K562 (cell line): ENCODE measurements around the gene PRSS12. TPM values are rescaled to one million over a fixed set of nuclear protein-coding genes. Genes with fewer than 3 reads are reported as not detected.

Experiments
- ATAC-seq: fragments of 200-7000 bp; cut with Tn5 transposase; 3 replicates; pipeline ENCODE4 v1.9.1; 2020; ENCODE audit warnings: moderate library complexity
- BruUV-seq: library from RNA; stranded (reverse); fragments of 400-500 nt; replicated peaks from 2 replicates; lab custom pipeline; 2021; lab: Mats Ljungman, UMichigan
- CTCF ChIA-PET: fragments of 300-600 bp; formaldehyde crosslinking; extraction: SDS; loops from one replicate; lab custom pipeline; 2021; ENCODE audit warnings: low intra/inter-chr PET ratio; lab: Yijun Ruan, JAX
- POLR2A ChIA-PET: fragments of 300-600, 350-650 bp; sonication (Branson Sonifier 250); formaldehyde crosslinking; extraction: SDS; loops from one replicate; lab custom pipeline; 2021; ENCODE audit warnings: antibody characterized with exemption, inconsistent platforms; lab: Yijun Ruan, JAX
- DNase-seq, 4 experiments: peaks; one replicate each; pipeline versions ENCODE4 v3.0.0 to v3.0.0-alpha.2; 2011 to 2018; ENCODE audit warnings: low spot score in 3 of 4, mixed read lengths in 3 of 4; ENCODE audit errors: extremely low read depth in 1 of 4
- FAIRE-seq: peaks from 2 replicates; lab custom pipeline; 2011; peaks lifted over from hg19 to GRCh38; lab: Jason Lieb, UNC
- H2AFZ ChIP-seq: 2 replicates; pipeline ENCODE4 v1.6.0; 2011; ENCODE audit warnings: low read depth, low read length, control low read depth, inconsistent platforms
- H3K27ac ChIP-seq: fragments of 200-600 bp; 3 replicates; pipeline ENCODE4 v1.8.0; 2011; ENCODE audit warnings: low read depth, mild to moderate bottlenecking, control low read depth, inconsistent platforms, low read length, moderate library complexity, mixed read lengths; ENCODE audit errors: extremely low read depth
- H3K27me3 ChIP-seq, 2 experiments: fragments of 300-600 bp in 1 of 2; 2 replicates in 1 of 2; 3 replicates in 1 of 2; pipeline versions ENCODE4 v1.6.0 to v1.8.0; 2011; ENCODE audit warnings: inconsistent platforms in 2 of 2, low read length in 2 of 2, mild to moderate bottlenecking in 1 of 2, mixed read lengths in 1 of 2, moderate library complexity in 1 of 2; ENCODE audit not compliant: control insufficient read depth in 2 of 2, insufficient read depth in 2 of 2
- H3K36me3 ChIP-seq: fragments of 300-600 bp; 3 replicates; pipeline ENCODE4 v1.8.0; 2011; ENCODE audit warnings: mild to moderate bottlenecking, low read length, inconsistent platforms; ENCODE audit not compliant: control insufficient read depth, insufficient read depth
- H3K4me1 ChIP-seq, 2 experiments: fragments of 200-600 bp in 1 of 2; replicated peaks in 1 of 2; 2 replicates in 1 of 2; 3 replicates in 1 of 2; pipeline versions ENCODE4 v1.5.1 to v1.8.0; 2011; ENCODE audit warnings: inconsistent platforms in 2 of 2, low read length in 2 of 2, mild to moderate bottlenecking in 1 of 2, mixed read lengths in 1 of 2, moderate library complexity in 1 of 2; ENCODE audit not compliant: control insufficient read depth in 2 of 2, insufficient read depth in 2 of 2
- H3K4me2 ChIP-seq: 2 replicates; pipeline ENCODE4 v1.6.1; 2011; ENCODE audit warnings: low read length, control low read depth, inconsistent platforms, mixed read lengths; ENCODE audit not compliant: insufficient read depth
- H3K4me3 ChIP-seq: fragments of 200-600 bp; sonication (generic), shearing (Covaris generic); 2 replicates; pipeline ENCODE4 v1.5.1; 2016; ENCODE audit warnings: control low read depth, inconsistent platforms
- H3K79me2 ChIP-seq: fragments of 200-600 bp; 3 replicates; pipeline ENCODE4 v1.8.0; 2011; ENCODE audit warnings: low read length, inconsistent platforms; ENCODE audit not compliant: control insufficient read depth, insufficient read depth
- H3K9ac ChIP-seq, 2 experiments: 2 replicates each; pipeline versions ENCODE4 v1.6.0 to v1.6.1; 2011; ENCODE audit warnings: low read depth in 2 of 2, low read length in 2 of 2, control low read depth in 1 of 2, inconsistent platforms in 1 of 2, mild to moderate bottlenecking in 1 of 2, mixed read lengths in 1 of 2; ENCODE audit not compliant: insufficient read depth in 1 of 2
- H3K9me1 ChIP-seq: one replicate; pipeline ENCODE4 v1.6.0; 2011; ENCODE audit warnings: inconsistent platforms, mild to moderate bottlenecking, low read length, moderate library complexity; ENCODE audit not compliant: control insufficient read depth, insufficient read depth
- H3K9me3 ChIP-seq: replicated peaks from 2 replicates; pipeline ENCODE4 v1.5.1; 2011; ENCODE audit warnings: low read depth, low read length, inconsistent platforms; ENCODE audit not compliant: control insufficient read depth, insufficient read depth
- H4K20me1 ChIP-seq: replicated peaks from 2 replicates; pipeline ENCODE4 v1.6.1; 2011; ENCODE audit warnings: low read length, inconsistent platforms, mixed read lengths; ENCODE audit not compliant: control insufficient read depth, insufficient read depth
- ARNT ChIP-seq, 2 experiments: fragments of 450-650 bp; IDR thresholded peaks; 2 replicates each; pipeline ENCODE4 v1.6.1; 2016; ENCODE audit warnings: mild to moderate bottlenecking in 1 of 2
- CREB5 ChIP-seq: fragments of 250-450 bp; sonication (Bioruptor Pico); IDR thresholded peaks from 2 replicates; pipeline ENCODE4 v1.5.0; 2020; ENCODE audit warnings: mild to moderate bottlenecking
- E2F3 ChIP-seq: fragments of 250-450 bp; sonication (Bioruptor Pico); IDR thresholded peaks from 2 replicates; pipeline ENCODE4 v1.4.0; 2020; ENCODE audit warnings: mild to moderate bottlenecking
- EP300 ChIP-seq: IDR thresholded peaks from 2 replicates; pipeline ENCODE4 v1.6.1; 2012; ENCODE audit warnings: low read length, improper control_type of control experiment
- HBP1 ChIP-seq: fragments of 450-650 bp; formaldehyde crosslinking; IDR thresholded peaks from 2 replicates; pipeline ENCODE4 v1.4.0; 2022; ENCODE audit warnings: missing genetic modification characterization
- HOXB6 ChIP-seq: fragments of 250-450 bp; sonication (Bioruptor Pico); IDR thresholded peaks from 2 replicates; pipeline ENCODE4 v1.5.1; 2022; ENCODE audit warnings: mild to moderate bottlenecking, borderline replicate concordance
- RCOR1 ChIP-seq, 2 experiments: IDR thresholded peaks; 2 replicates each; pipeline ENCODE4 v1.6.1; 2012; ENCODE audit warnings: low read depth in 2 of 2, low read length in 2 of 2, borderline replicate concordance in 1 of 2, improper control_type of control experiment in 1 of 2
- SMARCC2 ChIP-seq: fragments of 450-650 bp; IDR thresholded peaks from 2 replicates; pipeline ENCODE4 v1.6.1; 2017; ENCODE audit warnings: antibody characterized with exemption, moderate library complexity, mild to moderate bottlenecking, low read depth
- SNAPC5 ChIP-seq: fragments of 250-450 bp; sonication (Bioruptor Pico); IDR thresholded peaks from 2 replicates; pipeline ENCODE4 v1.8.0; 2021; ENCODE audit warnings: moderate library complexity, mild to moderate bottlenecking, inconsistent platforms
- TAF1 ChIP-seq: IDR thresholded peaks from 2 replicates; pipeline ENCODE4 v1.6.1; 2011; ENCODE audit warnings: mild to moderate bottlenecking, low read length, moderate library complexity; ENCODE audit not compliant: insufficient read depth, control insufficient read depth, severe bottlenecking; ENCODE audit errors: extremely low read depth
- XRCC5 ChIP-seq: fragments of 200-400 bp; formaldehyde crosslinking; IDR thresholded peaks from 2 replicates; pipeline ENCODE4 v1.6.1; 2017; ENCODE audit warnings: low read depth, mild to moderate bottlenecking, low read length
- ZFP30 ChIP-seq: fragments of 250-450 bp; sonication (Bioruptor Pico); IDR thresholded peaks from 2 replicates; pipeline ENCODE4 v1.8.0; 2022; ENCODE audit warnings: moderate library complexity, mild to moderate bottlenecking, inconsistent platforms, borderline replicate concordance
- ZKSCAN3 ChIP-seq: fragments of 250-450 bp; sonication (Bioruptor Pico); IDR thresholded peaks from 2 replicates; pipeline ENCODE4 v1.4.0; 2020
- ZNF217 ChIP-seq: sonication (generic); formaldehyde crosslinking; IDR thresholded peaks from 2 replicates; pipeline ENCODE4 v1.8.0; 2022; ENCODE audit warnings: mild to moderate bottlenecking, missing genetic modification reagents
- ZNF766 ChIP-seq: fragments of 200-800 bp; sonication (Bioruptor generic); conservative IDR thresholded peaks from 2 replicates; pipeline ENCODE4 v1.6.1; 2016; ENCODE audit warnings: missing genetic modification characterization, missing compliant biosample characterization
- ZSCAN32 ChIP-seq: fragments of 450-650 bp; formaldehyde crosslinking; IDR thresholded peaks from 2 replicates; pipeline ENCODE4 v1.4.0; 2020; ENCODE audit warnings: mild to moderate bottlenecking, moderate library complexity
- WGBS: fragments of 100-300 bp; shearing (Covaris generic); methylation state at CpG from one replicate; pipeline ENCODE4 v1.1.6; 2016; ENCODE audit warnings: low coverage, mixed read lengths; ENCODE audit not compliant: insufficient coverage; ENCODE audit errors: missing lambda C conversion rate; 5-methylcytosine and 5-hydroxymethylcytosine counted together
- in situ Hi-C: fragments of 300-500 bp; cut with MboI; formaldehyde crosslinking; loops from 4 replicates; pipeline ENCODE4 v1.15.0; 2018; ENCODE audit warnings: inconsistent platforms, mixed read lengths
- intact Hi-C: fragments of 100-400 bp; cut with micrococcal nuclease; formaldehyde crosslinking; loops from 2 replicates; pipeline ENCODE4 v1.14.2; 2022
- polyA plus RNA-seq, 8 experiments: library from polyadenylated mRNA; depleted of rRNA in 4 of 8; stranded (reverse) in 5 of 8; unstranded in 3 of 8; fragments of >200 nt; fragmentation: Nextera tagmentation in 2 of 8; fragmentation: Illumina TruSeq in 1 of 8; extraction: Ambion mirVana in 2 of 8; extraction: Trizol in 1 of 8; gene quantifications; 2 replicates each; pipeline versions ENCODE4 v1.2.1 to v1.2.3, GENCODE V29; 2011 to 2014; ENCODE audit warnings: inconsistent platforms in 1 of 8, missing spikeins in 1 of 8
- total RNA-seq, 7 experiments: library from RNA; depleted of rRNA in 6 of 7; stranded (reverse); fragments of >200 nt in 6 of 7; fragmentation: Illumina TruSeq in 2 of 7; extraction: Trizol in 2 of 7; gene quantifications; 2 replicates each; pipeline versions ENCODE4 v1.2.1 to v1.2.3, GENCODE V29; 2011 to 2021; ENCODE audit warnings: low replicate concordance in 1 of 7
- TF ChIP-seq, protein P1 (sequence below): sonication (generic); formaldehyde crosslinking; IDR thresholded peaks from 2 replicates; pipeline ENCODE4 v1.8.1; 2023; ENCODE audit warnings: mild to moderate bottlenecking, missing genetic modification reagents

The PRSS12 gene
- total and polyA plus RNA-seq, 9 of the 15 experiments (the other 6 are each of a cell fraction or from before 2014, with no cell fraction given): 0.06 to 0.11 (median 0.09) TPM; not detected in 6

- TF ChIP-seq XRCC5 (no peak), SMARCC2 (no peak), EP300 (no peak), CREB5 (CRISPR knock-in tag) (no peak), TAF1 (no peak)
Observed at GRCh38 chr4:118249890-118250289, 102.9 kb downstream of the PRSS12 start (continued).

GRCh38 chr4:118237531-118237930 is 115.3 kb downstream of the PRSS12 start:
- no peak overlapping the region for H2AFZ ChIP-seq
- ChIA-PET CTCF (no interaction called here), POLR2A (no interaction called here)
- ATAC-seq: no peak
- 0% methylated on average over 2 of the region's 2 CpGs for WGBS
- in situ Hi-C loops (no loop called here), intact Hi-C loops (no loop called here)
- H3K4me2 ChIP-seq: no peak overlapping the region
- no peak overlapping the region for H3K9ac ChIP-seq
- no peaks in the 10 kb centered on the region for H3K4me1 ChIP-seq
- H3K27ac ChIP-seq: no peak overlapping the region
- no peaks in the 10 kb centered on the region for H3K27me3 ChIP-seq
- no peak overlapping the region for H3K4me3 ChIP-seq
- BruUV-seq: no TSS peak
- no peaks in the 10 kb centered on the region for H3K36me3 ChIP-seq
- TF ChIP-seq, protein P1, sequence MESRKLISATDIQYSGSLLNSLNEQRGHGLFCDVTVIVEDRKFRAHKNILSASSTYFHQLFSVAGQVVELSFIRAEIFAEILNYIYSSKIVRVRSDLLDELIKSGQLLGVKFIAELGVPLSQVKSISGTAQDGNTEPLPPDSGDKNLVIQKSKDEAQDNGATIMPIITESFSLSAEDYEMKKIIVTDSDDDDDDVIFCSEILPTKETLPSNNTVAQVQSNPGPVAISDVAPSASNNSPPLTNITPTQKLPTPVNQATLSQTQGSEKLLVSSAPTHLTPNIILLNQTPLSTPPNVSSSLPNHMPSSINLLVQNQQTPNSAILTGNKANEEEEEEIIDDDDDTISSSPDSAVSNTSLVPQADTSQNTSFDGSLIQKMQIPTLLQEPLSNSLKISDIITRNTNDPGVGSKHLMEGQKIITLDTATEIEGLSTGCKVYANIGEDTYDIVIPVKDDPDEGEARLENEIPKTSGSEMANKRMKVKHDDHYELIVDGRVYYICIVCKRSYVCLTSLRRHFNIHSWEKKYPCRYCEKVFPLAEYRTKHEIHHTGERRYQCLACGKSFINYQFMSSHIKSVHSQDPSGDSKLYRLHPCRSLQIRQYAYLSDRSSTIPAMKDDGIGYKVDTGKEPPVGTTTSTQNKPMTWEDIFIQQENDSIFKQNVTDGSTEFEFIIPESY (CRISPR knock-in tag): no peak
- TF ChIP-seq ZFP30 (CRISPR knock-in tag): no peak
- no peak for TF ChIP-seq E2F3 (CRISPR knock-in tag)
- TF ChIP-seq ZNF766: no peak
- TF ChIP-seq SNAPC5: no peak
- no peak for TF ChIP-seq ARNT (IDR thresholded peaks at IDR 0.05)
- no peak for TF ChIP-seq ZSCAN32 (CRISPR knock-in tag)
- no peak for TF ChIP-seq RCOR1 (IDR thresholded peaks at IDR 0.05; ENCODE audit: borderline replicate concordance in 1 of 2, low read depth in 2 of 2, low read length in 2 of 2)
- no peak for TF ChIP-seq HOXB6 (CRISPR knock-in tag)
- TF ChIP-seq ZNF217 (CRISPR knock-in tag): no peak
- no peak for TF ChIP-seq HBP1
- TF ChIP-seq ZKSCAN3 (CRISPR knock-in tag): no peak
- FAIRE-seq: no peak
- no peak for DNase-seq
- H4K20me1 ChIP-seq: no peaks in the 10 kb centered on the region
- no peaks in the 10 kb centered on the region for H3K79me2 ChIP-seq
- no peaks in the 10 kb centered on the region for H3K9me1 ChIP-seq
- H3K9me3 ChIP-seq: no peaks in the 10 kb centered on the region
